GM18519 (cell line): ENCODE results near the gene PHEX.
A peak's percentile ranks its signal among the peaks of the same experiment; 100 is the strongest.

Experiments
- ATAC-seq: cut with Tn5 transposase; IDR thresholded peaks from one replicate; pipeline ENCODE4 v1.9.1; 2021; ENCODE audit warnings: mild to moderate bottlenecking, moderate library complexity; ENCODE audit not compliant: unreplicated experiment, low FRiP score

The PHEX gene

GRCh38 chrX:22141047-22141730 is 109.1 kb downstream of the PHEX start:
- ATAC-seq, result no peak

DNA sequence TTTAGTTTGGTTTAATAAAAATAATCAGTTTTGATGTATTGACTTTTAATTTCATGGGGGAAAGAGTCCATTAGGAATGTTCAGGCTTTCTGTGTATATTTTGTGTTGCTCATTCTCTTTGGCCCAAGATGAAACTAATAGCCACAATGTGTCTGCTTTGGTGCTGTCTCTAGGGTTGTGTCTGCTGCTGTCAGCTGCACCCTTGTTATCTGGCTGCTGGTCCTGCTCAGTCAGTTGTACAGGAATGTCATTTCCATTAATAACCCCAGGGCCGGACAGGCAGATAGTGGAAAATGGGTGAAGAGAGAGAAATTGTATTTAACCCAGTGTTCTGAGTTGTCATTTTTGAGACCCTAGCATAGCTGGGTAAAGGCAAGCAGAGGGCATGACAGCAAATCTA is 115.1 kb downstream of the PHEX start:
- no peak for ATAC-seq

DNA sequence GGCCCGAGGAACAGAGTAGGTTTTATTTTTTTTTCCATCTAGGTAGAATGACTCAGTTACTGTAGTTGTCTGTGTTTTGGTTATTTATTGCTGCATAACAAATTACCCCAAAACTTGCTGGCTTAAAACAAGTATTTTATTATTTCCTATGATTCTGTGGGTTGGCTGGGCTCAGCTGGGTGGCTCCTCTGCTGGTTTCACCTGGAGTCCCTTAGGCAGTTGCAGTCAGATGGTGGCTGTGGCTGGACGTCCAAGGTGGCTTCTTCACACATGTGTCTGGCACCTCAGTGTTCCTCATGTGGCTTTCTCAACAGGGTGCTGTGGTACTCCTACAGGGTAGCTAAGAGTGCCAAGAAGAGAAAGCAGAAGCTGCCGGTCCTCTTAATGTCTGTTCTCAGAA is 115.8 kb downstream of the PHEX start:
- no peak for ATAC-seq

DNA sequence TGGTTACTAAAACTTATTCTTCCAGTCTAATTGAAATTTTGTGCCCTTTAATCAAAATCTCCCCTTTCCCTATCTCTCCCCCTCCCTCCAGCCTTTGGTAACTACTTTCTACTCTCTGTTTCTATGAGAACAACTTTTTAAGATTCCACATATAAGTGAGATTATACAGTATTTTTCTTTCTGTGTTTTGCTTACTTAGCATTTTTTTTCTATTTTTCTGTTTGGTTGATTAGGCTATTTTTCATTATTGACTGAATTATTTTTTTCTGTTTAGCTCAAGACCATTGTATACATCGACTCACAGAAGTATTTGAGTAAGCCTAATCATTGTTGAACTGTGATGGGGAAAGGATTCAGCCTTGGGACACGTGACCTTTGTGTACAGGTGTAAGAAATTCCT is 116.4 kb downstream of the PHEX start:
- ATAC-seq, result no peak

DNA sequence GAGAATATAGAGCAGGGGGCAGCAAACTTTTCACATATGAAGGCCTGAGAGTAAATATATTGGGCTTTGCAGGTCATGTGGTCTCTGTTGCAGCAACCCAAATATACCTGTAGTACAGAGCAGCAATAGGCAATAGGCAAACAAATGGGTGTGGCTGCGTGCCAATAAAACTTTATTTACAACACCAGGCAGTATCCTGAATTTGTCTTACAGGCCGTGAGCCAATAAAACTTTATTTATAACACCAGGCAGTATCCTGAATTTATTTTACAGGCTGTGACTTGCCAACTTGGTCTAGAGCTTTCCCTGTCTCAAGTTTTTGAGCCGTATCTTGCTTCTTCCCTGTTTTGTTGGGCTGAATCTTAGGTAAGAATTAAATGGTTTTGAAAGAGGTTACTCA is 118.2 kb downstream of the PHEX start:
- no peak for ATAC-seq

DNA sequence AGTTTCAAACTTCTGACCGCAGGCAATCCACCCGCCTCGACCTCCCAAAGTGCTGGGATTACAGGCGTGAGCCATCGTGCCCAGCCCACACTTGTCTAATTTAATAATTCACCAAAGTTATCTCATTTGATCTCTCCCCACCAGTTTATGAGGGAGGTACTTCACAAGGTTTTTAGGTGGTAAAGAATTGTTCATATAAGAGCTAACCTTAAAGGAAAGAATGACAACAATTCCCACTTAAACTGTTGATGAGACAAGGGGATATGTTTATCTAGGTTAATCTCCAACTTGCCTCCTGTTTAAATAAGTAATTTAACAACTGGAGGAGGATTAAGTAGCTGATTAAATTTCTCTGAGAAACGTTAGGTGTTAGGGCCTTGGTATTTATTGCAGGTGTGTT is 123.0 kb downstream of the PHEX start:
- no peak for ATAC-seq

GRCh38 chrX:22159071-22159470 is 126.9 kb downstream of the PHEX start:
- ATAC-seq, result no peak

DNA sequence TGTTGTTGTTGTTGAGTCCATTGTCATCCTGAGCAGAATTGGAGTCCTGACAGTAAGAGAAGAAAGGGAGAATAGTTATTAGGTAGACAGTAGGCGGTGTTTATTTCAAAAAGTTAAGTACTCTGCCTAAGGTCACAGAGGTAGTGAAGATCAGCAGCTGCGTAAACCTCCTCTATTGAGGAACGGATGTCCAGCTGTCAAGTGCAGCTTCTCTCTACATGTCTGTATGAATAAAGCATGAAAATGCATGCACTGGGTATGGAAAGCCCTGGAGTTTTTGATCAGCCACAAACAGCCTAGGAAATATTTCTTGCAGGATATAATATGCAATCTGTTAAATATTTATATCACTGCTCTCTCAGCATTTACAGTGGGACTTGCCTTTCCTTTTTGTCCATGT is 131.2 kb downstream of the PHEX start:
- no peak for ATAC-seq

- no peak for ATAC-seq
Measured at GRCh38 chrX:22164770-22165388, 132.8 kb downstream of the PHEX start.

GRCh38 chrX:22165732-22166457 is 133.8 kb downstream of the PHEX start:
- ATAC-seq, result no peak

DNA sequence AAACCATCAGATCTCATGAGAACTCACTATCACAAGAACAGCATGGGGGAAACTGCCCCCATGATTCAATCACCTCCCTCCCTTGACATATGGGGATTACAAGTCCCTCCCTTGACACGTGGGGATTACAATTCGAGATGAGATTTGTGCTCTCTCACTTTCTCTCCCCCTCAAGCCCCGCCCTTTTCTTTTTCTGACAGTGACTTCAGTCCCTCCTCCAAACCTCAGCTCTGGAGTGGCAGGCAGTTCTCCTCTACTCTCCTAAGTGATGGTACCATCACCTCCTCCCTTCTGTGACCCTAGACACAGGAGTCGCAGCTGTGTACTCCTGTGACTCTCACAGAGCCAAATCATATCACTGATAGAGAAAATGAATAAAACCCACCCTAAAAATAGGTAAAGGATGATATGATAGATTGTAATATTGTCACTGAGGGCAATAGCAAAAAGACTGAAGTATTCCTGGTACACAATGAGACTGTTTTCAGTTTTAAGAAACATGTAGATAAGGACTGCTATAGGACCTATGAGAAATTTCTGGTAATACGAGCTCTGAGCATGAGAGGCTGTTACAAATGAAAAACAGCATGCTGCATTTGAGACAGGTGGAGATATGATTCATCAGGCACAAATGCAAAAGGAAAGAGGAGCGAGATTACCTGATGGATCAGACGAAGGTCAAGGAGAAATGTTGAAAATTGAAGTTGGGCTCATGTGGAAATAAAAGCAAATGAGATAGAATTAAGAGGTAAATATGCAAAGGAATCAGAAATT is 139.3 kb downstream of the PHEX start:
- ATAC-seq, result no peak

DNA sequence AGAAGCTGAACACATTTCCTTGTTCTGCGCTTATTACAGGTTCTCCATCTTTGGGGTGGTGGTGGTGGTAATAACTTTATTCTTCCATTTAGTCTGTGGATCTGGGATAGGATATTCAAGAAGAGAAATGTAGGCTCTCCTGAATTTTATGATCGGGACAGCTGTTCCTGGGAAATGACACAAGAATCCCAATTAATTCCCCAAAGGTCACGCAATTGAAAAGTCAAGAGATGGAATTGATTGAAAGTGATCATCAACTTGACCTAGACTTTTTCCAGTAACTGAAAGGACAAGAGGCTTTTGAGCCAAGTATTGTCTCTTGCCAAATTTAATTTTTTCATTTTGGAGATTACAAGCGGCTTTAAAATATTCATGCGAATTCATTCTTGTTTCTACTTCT is 141.8 kb downstream of the PHEX start:
- no peak for ATAC-seq

DNA sequence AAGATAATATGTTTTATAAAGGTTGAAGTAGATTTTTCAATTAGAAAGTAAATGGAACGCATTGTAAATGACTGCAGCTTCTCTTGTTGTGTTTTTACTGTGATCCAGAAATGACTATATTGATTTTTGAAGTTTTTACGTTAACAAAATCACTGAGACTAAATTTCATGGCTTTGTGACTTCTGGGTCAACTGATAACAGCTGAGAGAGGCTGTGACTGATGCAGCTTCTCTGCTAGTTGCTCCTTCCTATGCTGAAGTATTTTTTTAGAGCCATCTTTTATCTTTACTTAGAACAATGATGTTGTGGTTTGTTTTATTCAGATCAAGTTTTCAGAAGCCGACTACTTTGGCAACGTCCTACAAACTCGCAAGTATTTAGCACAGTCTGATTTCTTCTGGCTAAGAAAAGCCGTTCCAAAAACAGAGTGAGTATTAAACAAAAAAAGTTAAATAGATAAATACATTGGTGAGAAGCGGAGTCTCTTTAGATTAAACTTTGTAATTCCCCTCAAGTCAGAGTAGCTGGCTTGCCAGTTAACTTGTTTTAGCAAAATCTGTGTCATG is 145.9 kb downstream of the PHEX start:
- no peak for ATAC-seq

GRCh38 chrX:22184096-22184495 is 152.0 kb downstream of the PHEX start:
- ATAC-seq, result no peak

DNA sequence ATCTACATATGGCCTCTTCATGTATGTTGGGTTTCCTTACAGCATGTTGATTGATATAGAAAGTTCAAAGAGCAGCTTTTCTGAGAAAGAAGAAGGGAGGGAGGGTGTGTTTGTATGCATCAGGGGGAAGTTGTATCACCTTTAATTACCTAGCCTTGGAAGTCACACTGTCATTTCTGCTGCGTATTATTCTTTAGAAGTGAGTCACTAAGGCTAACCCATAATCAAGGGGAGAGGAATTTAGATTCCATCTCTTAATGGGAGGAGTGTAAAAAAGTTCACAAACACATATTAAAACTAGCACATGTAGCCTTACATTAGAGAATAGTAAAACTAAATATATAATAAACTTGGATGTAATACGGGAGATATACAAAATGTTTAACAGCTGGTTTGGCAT is 154.0 kb downstream of the PHEX start:
- ATAC-seq, result no peak

DNA sequence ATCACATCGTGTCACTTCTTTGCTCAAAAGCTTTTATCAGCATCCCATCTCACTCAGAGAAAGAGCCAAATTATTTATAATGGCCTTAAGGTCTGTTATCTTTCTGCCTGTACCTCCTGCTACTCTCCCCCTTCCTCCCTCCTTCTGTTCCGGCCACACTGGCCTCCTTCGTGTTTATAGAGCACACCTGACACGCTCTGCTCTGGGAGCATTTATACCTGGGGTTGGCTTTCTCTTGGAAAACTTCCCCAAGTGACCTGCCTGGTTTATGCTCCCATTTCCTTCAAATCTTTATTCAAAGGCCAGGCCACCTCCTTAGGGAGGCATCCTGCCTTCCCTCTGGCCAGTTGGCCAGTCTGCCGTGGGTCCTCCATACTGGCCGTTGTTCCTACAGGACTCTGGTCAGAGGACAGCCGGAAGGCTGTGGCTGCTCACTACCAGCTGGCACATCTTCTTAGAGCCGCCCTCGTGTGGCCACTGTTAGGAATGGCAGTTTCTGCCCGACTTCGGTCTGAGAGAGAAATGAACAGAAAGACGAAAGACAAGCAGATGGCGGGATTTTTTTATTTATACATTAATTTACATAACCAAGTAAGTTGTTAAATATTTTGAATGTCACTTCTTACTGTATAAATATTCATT is 160.4 kb downstream of the PHEX start:
- peak; percentile 90 for ATAC-seq

DNA sequence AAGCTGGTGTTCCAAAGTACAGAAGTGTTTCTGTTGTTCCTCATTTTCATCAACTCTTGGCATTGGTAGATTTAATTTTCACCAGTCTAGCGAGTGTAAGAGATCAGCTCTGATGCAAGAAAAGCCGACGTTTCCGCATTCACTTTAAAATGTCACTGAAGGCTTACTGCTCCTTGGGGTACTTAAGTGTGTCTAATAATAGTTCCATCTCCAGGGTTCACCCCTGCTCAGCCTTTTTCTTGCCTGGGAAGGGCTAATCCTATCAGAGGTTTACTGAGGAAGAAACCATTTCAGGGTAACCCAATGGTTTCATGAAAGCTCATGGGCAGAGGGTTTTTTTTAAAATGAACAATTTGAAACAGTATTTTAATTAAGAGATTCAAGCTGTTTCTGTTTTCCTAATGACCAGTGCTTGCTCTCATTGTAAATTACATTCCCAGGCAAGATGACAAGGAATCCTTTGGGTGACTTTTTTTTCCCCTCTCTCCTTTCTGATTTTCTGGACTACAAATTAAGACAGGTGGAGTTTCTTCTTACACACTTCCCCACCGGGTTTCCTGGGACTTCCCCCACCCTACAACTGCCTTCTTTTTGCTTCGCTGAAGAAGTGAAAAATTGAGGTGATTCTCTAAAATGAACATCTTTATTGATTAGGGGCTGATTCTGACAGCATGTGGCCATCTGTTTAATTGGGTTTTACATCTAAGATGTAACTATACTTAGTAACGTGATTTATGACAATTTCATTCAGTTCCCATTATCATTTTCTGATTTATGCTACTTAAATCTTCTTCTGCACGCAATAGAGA is 161.9 kb downstream of the PHEX start:
- no peak for ATAC-seq

- ATAC-seq, result no peak
Measured at GRCh38 chrX:22194660-22194945, 162.5 kb downstream of the PHEX start.

- no peak for ATAC-seq
Measured at GRCh38 chrX:22196149-22196548, 164.0 kb downstream of the PHEX start.

DNA sequence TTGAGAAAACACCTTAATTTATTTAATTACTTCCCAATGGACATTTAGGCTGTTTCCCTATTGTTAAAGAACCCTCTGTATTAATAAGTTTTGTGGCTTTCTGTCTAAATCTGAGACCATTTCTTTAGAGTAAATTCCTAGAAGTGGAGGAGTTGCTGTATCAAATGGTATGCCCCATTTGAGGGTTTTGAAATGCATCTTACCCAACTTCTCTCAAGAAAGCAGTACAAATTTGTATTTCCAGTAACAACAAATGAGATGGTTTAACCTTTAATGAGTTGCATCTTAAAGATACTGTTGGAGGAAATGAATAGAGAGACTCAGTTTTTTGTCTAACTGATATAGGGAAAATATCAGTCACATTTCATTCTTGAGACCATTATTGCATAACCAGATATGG is 170.1 kb downstream of the PHEX start:
- no peak for ATAC-seq
